RKO (cell line): ENCODE results near the gene TMEM240.
"Not testable (repeated sequence)": the region's sequence is repeated elsewhere in the genome, so short reads cannot be mapped to it uniquely, and the experiment has no call there.

Experiments
- DNase-seq: peaks from one replicate; pipeline ENCODE4 v3.0.0-alpha.2; 2016; ENCODE audit warnings: low spot score

Gene TMEM240

DNA sequence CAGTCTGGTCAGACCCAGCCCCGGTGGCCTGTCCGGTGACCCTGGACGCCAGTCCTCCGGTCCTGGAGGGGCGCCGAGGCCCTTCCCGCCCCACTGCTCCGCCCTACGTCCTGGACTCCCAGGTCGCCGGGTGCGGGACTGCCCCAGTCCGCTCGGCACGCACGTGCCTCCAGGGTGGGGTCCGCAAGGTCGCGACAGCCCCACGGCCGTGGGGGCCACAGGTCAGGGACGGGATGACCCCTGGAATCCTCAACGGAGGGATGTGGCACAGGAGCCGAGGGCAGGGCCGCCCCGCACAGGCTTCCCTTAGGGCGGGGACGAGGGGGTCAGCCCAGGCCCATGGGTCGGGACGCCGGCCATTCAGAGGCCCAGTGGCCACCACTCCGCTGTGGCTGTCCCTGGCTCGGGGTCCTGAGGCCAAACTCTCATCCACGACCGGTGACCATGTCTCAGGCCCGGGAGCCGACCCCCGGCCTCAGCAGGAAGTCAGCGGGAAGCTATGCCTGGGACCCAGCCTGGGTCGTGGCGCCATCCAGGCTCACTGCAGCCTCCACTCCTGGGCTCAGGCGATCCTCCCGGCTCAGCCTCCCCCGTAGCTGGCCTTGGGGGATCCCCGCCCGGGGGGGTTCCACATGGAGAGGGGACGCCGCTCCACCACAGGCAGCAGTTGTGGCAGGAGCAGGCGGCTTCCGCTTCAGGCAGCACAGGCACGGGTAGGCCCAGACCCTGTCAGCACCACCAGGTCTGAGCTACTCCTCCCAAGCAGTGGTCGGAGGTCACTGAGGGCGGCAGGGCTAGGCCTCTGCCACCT lies 599 bp upstream of the TMEM240 start:
- no peak for DNase-seq

DNA sequence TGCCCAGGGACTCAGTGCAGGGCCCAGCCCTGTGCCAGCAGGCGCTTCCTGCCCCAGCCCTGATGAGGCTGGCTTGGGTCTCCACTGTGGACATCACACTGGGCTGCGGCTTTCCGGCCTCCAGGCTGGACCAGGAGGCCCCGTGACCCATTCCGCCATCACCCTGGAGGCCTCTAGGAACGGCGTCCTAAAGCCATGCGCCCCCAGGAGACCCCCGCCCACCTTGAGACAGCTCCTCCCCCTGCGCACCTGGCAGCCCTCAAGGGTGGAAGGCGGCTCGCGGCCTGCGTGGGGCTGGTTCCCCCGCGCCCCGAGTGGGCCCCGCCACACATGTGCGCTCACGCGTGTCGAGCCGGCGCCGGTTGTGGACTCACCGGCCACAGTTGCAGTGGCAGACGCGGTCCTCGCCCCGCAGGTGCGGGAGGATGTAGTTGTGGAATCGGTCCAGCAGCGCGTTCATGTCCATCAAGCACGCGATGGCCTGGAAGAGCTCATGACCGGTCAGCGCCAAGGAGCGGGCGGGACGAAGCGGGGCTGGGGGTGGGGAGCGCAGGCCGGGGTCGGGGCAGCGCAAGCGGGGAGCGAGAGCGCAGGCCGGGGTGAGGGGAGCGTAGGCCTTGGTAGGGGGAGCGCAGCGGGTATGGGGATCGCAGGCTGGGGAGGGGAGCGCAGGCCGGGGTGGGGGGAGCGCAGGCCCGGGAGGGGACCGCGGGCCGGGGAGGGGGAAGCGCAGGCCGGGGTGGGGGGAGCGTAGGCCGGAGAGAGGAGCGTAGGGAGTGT lies 924 bp downstream of the TMEM240 start:
- no peak for DNase-seq

DNA sequence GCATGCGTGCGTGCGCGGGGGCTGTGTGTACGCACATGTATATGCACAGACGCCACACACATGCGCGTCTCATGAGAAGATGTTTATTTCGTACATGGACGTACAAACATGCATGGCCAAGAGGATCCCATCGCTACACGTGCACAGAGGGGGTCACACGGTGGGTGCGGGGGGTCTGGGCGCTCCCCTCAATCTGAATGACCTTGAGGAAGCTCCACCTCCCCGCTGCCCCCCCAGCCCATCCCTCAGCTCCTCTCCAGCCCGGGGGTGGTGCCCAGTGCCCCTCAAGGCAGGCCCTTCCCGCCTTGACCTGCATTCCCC lies 1.5 kb downstream of the TMEM240 start:
- no peak for DNase-seq

DNA sequence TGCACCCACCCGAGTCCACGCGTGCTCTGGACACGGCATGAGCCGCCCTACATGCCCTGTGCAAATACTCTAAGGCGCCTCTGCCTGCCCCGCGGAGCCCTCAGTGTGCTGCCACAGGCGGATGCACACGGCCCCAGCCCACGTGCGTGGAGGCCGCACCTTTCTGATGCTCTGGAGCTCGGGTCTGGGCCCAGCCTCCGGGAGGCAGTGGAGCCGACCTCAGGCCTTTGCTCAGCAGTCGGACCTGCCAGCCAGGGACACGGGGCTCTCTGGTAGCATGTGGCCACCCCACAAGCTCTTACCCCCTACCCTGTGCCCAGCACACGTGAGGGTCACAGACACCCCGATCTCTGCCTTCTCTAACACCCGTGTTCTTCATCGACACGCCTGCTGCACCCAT lies 2.1 kb downstream of the TMEM240 start:
- DNase-seq = no peak

DNA sequence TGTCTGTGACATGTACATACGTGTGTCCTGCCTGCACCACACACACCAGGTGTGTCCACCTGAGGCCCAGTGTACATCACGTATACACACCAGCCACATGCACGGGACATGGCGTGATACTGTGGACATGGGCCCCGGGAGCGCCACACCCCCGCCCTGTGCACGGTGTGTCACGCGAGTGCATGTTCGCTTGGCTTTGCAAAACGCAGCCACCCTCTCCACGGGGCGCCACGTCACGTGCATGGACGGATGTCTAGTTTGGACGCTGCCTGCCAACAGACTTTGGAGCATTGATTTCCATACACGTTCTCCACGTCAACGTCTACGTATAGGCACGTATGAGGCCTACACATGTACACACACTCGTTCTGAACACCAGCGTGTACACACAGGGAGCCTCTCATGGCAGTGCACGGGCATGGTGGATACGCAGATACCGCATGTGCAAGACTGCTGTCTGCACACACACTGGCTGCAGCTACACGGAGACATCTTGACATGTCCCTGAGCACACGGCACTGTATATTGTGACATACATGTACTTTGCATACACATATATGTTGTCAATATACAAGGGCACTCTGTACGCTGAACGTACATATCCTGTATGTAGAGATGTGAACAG lies 2.7 kb downstream of the TMEM240 start:
- DNase-seq = no peak

DNA sequence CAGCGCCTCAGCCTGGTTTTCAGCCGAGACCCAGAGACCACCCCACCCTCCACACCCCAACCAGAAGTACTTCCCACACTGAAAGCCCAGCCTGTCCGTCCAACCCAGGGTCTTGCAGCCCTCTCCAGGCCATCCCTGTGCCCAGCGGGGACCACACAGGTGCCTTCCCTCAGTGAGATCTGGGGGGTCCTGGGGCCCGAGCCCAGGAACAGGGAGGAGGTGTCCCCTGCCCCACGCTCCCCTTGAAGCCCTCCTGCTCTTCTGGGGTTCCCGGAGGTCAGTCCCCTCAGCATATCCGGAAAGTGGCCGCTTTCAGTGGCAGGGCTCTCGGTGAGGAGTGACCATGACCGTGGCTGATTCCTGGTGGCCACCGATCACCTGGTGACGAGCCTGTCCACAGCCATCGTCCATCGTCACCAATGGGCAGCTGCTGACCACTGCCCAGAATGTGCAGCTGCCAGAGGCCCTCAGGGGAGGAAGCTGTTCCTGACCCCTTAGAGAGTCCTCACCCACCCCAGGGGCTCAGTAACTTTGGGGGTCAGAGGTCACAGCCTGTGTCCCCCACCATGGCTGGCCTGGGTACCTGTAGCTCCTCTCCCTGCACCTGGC lies 3.4 kb downstream of the TMEM240 start:
- DNase-seq = no peak

DNA sequence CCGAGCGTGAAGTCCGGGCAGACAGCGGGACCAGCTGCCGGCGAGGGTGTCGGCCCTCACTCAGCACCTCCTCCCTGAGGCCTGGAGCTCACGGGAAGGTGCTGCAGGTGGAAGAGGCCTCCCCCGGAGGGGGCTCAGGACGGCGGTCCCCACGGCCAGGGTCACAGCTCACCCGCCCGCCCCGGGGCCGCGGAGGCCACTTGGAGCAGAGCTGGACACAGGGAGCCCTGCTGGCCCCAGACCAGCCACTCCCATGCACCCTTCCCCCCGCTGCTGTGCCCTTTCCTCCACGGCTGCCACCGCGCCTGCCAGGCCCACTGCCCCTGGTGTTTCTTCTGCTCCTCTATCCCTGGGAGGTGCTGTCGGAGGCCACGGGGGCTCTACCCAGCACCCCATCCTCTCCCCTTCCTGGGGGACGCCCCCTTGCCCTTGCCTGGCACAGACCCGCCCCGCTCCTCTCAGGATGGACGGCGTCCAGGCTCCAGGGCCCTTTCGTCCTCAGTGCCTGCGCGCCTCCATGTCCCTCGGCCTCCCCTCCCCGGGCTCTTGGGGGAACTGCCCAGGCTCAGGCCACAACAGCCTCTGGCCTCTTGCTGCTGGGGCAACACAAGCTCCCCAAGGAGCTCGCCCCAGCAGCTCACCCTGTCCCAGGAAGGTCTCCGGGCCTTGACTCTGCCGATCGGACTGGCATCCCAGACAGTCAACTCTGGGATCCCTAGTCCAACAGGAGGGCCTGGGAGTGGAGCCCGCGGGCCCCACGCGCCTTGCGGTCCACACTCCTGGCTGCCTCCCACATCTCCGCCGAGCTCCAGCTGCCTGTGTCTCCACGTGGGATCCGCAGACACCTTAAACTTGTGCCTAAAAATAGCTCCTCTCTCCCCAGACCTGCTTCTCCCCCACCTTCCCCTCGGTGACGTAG lies 4.1 kb downstream of the TMEM240 start:
- DNase-seq = no peak

DNA sequence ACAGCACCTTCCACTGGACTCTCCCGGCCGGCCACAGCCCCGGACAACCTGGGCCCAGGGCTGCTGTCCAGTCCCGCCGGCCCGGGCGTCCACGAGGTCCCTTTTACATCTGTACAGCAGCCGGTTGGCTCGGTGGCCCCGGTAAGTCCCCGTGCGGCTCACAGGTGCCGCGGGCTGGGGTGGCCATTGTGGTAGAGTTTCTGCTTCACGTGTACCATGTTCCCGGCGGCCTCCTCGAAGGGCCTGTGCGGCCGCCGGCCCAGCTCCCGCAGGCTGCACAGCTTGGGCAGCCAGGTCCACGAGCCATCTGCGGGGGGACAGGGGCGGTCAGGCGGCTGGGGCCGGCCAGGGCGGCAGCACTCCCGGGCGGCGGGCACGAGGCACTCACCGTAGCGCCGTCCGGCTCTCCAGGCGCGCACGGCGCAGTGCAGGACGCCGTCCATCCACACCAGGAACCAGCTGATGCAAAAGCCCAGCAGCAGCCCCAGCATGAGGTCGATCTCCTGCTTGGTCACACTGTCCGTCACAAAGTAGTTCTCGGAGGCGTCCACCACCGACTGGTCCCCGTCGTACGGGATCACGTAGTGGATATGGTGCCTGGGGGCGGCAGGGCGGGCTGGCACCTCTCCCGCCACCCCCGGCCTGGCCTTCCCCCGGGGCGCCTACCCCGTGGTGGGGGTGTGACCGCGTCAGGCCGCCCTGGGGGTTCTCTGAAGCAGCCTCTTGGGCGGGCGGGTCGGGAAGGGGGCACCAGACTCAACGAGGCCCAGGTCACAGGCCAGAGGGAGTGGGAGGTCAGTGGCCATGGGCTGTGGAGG lies 5.0 kb downstream of the TMEM240 start:
- no peak for DNase-seq

DNA sequence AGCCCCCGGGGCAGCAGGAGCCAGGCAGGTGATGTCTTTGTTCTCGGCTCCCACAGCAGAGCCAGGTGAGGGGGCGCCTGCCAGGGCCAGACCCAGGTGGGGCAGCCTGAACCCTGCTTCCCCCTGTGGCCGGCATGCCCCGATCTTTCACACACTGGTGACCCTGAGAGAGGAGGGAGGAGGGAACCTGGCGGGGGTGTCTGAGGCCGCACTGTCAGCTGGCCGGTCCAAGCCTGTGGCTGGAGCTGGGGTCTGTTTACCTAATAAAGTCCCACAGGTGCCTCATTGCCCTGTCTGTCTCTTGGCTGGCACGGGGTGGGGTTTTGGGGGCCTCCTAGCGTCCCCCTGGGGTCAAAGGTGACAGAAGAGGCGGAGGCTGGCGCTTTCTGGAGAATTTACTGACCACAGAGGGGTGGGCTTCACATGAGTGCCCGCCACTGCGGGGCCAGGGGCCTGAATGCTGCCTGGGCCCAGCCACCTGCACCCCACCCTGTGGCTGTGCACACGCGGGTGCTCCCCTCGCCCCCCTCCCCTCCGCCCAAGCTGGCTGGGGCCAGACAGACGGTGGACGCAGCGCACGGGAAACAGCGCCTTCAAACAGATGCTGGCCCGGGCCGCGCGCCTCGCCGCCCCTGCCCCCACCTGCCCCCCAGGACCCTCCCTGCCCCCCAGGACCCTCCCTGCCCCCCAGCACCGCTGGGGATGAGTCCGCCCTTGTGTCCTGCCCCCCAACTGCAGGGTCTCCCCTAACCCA lies 5.8 kb downstream of the TMEM240 start:
- no peak for DNase-seq

DNA sequence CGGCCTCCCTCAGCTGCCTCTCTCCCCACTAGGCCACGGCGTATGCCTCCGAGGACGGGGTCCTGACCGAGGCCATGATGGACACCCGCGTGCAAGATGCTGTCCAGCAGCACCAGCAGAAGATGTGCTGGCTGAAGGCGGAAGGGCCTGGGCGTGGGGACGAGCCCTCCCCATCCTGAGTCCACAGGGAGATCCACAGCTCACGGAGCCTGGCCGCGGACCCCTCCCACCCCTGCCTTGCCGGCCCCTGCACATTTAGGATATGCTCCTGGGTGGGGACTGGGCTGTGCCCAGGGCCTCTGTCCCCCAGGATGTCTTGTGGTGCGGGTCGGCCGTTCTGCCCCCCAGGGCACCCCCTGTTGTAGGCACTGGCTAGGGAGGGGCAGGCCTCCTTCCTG lies 6.5 kb downstream of the TMEM240 start:
- DNase-seq = not testable (repeated sequence)

DNA sequence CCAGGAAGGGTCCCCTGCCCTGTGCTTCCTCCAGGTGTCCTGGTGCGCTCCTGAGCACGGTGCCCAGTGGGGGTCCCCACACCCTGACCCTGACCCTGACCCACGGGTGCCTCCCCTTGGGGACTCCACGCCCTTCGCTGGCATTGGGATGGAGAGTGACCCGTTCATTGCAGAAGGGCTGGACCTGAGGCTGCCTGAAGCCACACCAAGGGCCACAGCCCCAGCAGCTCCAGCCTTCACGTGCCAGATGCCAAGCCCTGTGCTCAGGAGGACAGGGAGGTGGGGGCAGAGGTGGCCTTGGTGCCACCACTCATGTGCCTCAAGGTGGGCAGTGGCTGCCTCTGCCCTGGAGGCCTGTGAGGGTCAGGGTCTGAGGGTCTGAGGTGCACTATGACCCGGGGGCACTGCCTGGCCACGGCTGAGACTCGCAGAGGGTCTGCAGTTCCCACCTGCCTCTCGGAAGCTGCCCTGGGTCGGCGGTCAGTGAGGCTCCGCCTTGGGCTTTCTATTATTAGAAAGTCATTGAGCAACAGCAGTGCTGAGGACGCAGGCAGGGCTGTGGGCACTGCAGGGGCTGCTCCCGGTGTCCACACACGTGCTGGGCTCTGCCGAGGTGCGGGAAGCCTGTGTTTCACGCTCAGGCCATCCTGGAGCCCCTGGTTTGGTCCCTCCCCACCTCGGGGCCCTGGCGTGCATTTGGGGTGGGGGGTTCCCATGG lies 7.1 kb downstream of the TMEM240 start:
- not testable (repeated sequence) for DNase-seq

DNA sequence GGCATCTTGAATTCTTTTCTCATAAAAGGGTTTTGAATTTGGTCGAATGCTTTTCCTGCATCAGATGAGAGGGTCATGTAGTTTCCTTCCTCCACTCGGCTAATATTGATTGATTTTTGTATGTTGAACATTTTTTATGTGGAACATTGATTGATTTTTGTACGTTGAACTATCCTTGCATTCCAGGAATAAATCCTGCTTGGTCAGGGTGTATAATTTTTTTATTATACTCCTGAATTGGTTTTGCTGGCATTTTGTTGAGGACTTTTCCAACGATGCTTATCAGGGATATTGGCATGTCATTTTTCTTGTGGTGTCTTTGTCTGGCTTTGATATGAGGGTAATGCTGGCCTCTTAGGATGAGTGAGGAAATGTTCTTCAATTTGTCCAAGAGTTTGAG lies 8.5 kb downstream of the TMEM240 start:
- DNase-seq = no peak

DNA sequence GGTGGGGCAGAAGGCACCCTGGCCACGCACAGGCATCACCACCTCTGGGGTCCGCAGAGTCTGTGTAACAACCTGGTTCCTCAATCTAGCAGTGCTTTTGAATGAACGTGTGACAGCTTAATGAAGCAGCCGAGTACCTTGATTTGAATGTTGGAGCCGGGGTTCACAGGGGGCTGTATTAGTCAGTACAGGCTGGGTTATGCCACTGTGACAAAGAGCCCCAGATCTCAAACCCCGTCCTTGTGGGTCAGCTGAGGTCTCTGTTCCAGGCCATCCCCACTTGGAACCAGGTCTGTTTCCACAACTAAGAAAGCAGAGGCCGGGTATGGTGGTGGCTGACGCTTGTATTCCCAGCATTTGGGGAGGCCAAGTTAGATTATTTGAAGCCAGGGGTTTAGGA lies 10.5 kb downstream of the TMEM240 start:
- no peak for DNase-seq

DNA sequence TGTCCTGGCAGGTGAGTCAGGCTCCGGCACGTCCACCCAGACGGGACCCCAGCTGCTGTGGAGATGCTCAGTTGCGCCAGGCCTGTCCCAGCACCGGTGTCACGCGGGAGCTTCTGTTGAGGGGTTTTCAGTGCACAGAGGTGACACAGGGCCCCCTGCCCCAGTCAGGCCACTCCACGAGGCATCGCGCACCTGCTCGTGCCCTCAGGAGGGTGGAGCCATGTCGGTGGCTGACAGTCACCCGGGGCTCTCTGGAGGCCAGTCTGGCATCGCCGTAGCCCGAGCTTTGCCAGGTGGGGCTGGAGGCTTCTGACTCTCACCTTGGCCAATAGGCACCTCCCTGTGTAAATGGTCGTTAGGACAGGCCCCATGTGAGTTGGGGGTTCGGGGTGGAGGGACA lies 11.1 kb downstream of the TMEM240 start:
- DNase-seq = no peak

DNA sequence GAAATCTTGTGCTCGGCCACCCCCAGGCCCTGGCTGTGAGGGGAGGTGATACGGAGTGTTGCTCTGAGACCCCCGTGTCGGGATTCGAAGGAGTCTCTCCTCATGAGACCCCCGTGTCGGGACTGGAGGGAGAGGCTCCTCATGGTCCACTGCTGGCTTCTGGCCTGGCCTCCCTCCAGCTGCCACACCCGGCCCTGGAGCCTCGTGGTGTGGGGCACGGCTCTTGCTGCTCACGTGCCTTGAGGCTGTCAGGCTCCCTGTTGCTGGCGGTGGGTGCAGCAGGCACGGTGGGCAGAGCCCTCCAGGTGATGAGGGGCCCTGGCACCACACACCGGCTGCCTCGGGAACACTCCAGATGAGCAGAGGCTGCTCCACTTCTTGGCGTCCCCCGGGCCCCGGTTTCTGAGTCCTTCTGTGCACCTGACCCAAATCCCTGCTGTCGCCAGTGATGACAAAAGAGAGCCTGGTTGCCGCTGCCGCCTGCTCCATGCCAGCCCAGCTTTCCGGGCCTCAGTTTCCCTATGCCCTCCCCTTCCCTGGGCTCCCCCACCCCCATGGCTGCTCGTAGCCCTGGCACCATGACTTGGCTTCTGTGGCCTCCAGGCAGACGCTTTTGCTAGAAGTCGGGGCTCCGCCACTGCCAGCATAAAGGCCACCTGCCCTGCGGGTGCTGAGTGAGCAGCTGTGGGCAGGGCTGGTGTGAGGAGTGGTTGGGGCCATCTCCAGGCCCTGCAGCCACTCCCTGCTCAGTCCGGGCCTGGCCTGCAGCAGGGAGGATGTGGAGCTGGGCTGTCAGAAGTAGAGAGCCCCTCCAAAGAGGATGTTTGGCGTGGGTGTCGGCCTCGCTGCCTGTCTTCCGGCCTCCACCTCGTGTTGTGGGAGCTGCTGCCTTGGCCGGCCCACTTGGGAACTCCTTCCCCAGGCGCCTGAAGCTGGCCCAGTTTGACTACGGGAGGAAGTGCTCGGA lies 11.8 kb downstream of the TMEM240 start:
- no peak for DNase-seq

DNA sequence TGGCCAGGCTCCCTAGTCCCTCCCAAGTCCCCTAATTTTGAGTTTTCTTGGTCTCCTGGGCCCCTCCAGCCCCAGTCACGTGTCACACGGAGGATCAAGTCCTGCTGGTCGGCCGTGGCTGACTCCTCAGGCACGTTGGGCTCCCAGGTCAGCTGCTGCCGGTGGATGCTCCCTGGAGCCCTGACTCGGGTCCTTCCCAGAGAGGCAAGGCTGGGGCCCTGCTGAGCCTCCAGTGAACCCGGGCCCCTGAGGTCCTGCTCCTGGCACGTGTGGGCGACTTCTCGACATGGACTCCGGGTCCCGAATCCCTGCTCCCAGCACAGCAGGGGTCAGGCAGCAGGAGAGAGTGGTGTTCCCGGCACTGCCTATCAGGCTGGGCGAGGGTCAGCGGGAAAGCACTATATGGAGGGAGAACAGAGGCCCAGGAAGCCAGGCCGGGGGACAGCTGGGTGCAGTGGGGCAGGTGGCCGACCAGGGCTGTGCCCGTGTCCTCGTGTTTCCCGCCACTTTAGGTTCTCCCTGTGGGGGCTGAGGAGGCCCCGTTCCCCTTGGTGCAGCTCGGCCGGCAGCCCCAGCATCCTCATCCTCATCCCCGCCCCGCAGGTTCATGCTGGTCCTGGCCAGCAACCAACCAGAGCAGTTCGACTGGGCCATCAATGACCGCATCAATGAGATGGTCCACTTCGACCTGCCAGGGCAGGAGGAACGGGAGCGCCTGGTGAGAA lies 13.2 kb downstream of the TMEM240 start:
- DNase-seq = no peak

DNA sequence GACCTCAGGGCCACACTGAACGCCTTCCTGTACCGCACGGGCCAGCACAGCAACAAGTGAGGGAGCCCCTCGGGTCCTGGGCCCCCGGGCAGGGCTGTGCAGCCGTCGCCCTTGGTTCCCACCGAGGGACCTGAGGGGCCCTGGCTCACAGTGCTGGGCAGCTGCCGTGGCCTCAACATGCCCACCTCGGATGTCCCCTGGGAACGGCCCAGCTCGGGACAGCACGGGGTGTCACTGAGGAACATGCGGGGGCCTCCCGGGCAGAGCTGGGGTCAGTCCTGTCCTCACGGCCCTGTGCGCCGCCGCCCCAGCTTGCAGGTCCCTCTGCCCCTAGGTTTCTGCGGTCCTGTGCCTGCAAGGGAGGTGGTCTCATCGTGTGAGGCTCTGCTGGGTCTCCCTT lies 13.9 kb downstream of the TMEM240 start:
- DNase-seq = not testable (repeated sequence)
